ENCODE data around the gene RARRES2.

DNA sequence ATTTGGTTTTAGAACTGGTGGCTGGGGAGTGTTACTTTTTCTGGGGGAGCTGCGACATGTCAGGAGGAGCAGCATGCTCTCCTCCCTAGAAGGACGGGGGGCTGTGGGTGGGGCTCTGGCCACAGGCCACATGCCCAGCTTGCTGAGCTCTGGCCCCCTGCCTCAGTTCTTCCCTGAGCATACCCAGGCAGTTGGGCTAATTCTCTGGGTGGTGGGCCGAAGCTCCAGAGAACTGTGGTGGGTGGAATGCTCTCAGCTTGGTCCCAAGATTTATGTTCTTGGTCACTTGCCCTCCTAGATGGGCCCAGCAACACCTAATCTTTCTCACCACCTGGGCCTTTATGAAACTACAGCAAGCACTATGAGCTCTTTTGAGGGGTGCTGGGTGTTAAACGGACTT is 32.6 kb upstream of the RARRES2 start:
- TF ChIP-seq CTCF (IDR thresholded peaks at IDR 0.05; ENCODE audit: insufficient read depth, low read length) (no peak), POLR2AphosphoS5 (IDR thresholded peaks at IDR 0.05; ENCODE audit: low read depth) (no peak)
- TF ChIP-seq, protein P1, sequence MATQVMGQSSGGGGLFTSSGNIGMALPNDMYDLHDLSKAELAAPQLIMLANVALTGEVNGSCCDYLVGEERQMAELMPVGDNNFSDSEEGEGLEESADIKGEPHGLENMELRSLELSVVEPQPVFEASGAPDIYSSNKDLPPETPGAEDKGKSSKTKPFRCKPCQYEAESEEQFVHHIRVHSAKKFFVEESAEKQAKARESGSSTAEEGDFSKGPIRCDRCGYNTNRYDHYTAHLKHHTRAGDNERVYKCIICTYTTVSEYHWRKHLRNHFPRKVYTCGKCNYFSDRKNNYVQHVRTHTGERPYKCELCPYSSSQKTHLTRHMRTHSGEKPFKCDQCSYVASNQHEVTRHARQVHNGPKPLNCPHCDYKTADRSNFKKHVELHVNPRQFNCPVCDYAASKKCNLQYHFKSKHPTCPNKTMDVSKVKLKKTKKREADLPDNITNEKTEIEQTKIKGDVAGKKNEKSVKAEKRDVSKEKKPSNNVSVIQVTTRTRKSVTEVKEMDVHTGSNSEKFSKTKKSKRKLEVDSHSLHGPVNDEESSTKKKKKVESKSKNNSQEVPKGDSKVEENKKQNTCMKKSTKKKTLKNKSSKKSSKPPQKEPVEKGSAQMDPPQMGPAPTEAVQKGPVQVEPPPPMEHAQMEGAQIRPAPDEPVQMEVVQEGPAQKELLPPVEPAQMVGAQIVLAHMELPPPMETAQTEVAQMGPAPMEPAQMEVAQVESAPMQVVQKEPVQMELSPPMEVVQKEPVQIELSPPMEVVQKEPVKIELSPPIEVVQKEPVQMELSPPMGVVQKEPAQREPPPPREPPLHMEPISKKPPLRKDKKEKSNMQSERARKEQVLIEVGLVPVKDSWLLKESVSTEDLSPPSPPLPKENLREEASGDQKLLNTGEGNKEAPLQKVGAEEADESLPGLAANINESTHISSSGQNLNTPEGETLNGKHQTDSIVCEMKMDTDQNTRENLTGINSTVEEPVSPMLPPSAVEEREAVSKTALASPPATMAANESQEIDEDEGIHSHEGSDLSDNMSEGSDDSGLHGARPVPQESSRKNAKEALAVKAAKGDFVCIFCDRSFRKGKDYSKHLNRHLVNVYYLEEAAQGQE (IDR thresholded peaks at IDR 0.05; ENCODE audit: insufficient replicate concordance, low read depth), result no peak

Measured in HL-60 (cell line).